ENCODE results near the gene SLC25A4.

DNA sequence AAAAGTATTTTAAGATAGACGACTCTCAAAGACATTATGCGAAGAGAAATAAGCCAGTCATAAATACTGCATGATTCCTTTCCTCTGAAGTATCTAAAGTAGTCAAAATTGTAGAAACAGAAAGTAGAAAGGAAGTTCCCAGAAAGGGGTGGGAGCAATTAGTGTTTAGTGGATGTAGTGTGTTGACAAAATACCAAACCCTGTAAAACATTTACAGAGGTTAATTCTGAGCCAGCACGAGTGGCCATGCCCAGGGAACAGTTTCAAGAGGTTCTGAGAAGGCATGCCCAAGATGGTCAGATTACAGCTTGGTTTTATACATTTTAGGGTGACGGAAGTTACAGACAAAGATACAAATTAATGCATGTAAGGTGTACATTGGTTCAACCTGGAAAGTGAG lies 34.4 kb upstream of the SLC25A4 start:
- TF ChIP-seq, protein P1, sequence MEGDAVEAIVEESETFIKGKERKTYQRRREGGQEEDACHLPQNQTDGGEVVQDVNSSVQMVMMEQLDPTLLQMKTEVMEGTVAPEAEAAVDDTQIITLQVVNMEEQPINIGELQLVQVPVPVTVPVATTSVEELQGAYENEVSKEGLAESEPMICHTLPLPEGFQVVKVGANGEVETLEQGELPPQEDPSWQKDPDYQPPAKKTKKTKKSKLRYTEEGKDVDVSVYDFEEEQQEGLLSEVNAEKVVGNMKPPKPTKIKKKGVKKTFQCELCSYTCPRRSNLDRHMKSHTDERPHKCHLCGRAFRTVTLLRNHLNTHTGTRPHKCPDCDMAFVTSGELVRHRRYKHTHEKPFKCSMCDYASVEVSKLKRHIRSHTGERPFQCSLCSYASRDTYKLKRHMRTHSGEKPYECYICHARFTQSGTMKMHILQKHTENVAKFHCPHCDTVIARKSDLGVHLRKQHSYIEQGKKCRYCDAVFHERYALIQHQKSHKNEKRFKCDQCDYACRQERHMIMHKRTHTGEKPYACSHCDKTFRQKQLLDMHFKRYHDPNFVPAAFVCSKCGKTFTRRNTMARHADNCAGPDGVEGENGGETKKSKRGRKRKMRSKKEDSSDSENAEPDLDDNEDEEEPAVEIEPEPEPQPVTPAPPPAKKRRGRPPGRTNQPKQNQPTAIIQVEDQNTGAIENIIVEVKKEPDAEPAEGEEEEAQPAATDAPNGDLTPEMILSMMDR (optimal IDR thresholded peaks at IDR 0.05 in 1 of 3, IDR thresholded peaks at IDR 0.05 in 1 of 3, conservative IDR thresholded peaks at IDR 0.05 in 1 of 3; ENCODE audit: extremely low read depth in 1 of 3, insufficient read depth in 2 of 3, low read length in 3 of 3), result no peak
- no peak for TF ChIP-seq EZH2 (IDR thresholded peaks at IDR 0.05; ENCODE audit: low read length)

All from keratinocyte (primary cell).